Neuronal stem cell (in vitro differentiated cells): ENCODE data around the gene MAP3K4.

Source experiments
- DNase-seq: peaks from one replicate; pipeline ENCODE4 v3.0.0-alpha.2; 2013; ENCODE audit warnings: low spot score
- H2AFZ ChIP-seq: one replicate; pipeline ENCODE4 v1.6.1; 2013; ENCODE audit warnings: mild to moderate bottlenecking, low read length, inconsistent platforms
- H2AK5ac ChIP-seq: 2 replicates; pipeline ENCODE4 v1.6.1; 2013; ENCODE audit warnings: low read depth, mild to moderate bottlenecking, inconsistent platforms, low read length, moderate library complexity, mixed read lengths
- H2BK120ac ChIP-seq: 2 replicates; pipeline ENCODE4 v1.6.1; 2013; ENCODE audit warnings: low read depth, mild to moderate bottlenecking, inconsistent platforms, low read length, moderate library complexity, mixed read lengths
- H2BK12ac ChIP-seq: one replicate; pipeline ENCODE4 v1.6.1; 2013; ENCODE audit warnings: low read length, inconsistent platforms
- H2BK15ac ChIP-seq: 2 replicates; pipeline ENCODE4 v1.6.1; 2013; ENCODE audit warnings: mild to moderate bottlenecking, low read length, inconsistent platforms, mixed read lengths
- H2BK5ac ChIP-seq: one replicate; pipeline ENCODE4 v1.6.1; 2013; ENCODE audit warnings: inconsistent platforms, mild to moderate bottlenecking, low read length, moderate library complexity
- H3K14ac ChIP-seq: one replicate; pipeline ENCODE4 v1.6.1; 2013; ENCODE audit warnings: low read length, inconsistent platforms
- H3K18ac ChIP-seq: 2 replicates; pipeline ENCODE4 v1.6.1; 2013; ENCODE audit warnings: low read length, inconsistent platforms
- H3K23ac ChIP-seq: 2 replicates; pipeline ENCODE4 v1.6.1; 2013; ENCODE audit warnings: low read depth, mild to moderate bottlenecking, mixed read lengths, low read length, inconsistent platforms; ENCODE audit not compliant: poor library complexity
- H3K27ac ChIP-seq: replicated peaks from 3 replicates; pipeline ENCODE4 v1.5.1; 2013; ENCODE audit warnings: low read length, inconsistent platforms
- H3K27me3 ChIP-seq, 3 experiments: 2 replicates each; pipeline ENCODE4 v1.6.1; 2013; ENCODE audit warnings: low read length in 3 of 3, mild to moderate bottlenecking in 2 of 3, inconsistent platforms in 1 of 3, low read depth in 1 of 3, mixed read lengths in 1 of 3, moderate library complexity in 1 of 3; ENCODE audit not compliant: control insufficient read depth in 3 of 3, insufficient read depth in 3 of 3
- H3K36me3 ChIP-seq, 2 donors: replicated peaks in 1 of 2; 2 replicates each; pipeline ENCODE4 v1.6.1; 2013; ENCODE audit warnings: low read length in 2 of 2; ENCODE audit not compliant: control insufficient read depth in 2 of 2, insufficient read depth in 2 of 2
- H3K4ac ChIP-seq: 2 replicates; pipeline ENCODE4 v1.6.1; 2013; ENCODE audit warnings: inconsistent platforms, mild to moderate bottlenecking, low read length, moderate library complexity
- H3K4me1 ChIP-seq, 2 donors: 1 replicate in 1 of 2; 2 replicates in 1 of 2; pipeline ENCODE4 v1.6.1; 2013; ENCODE audit warnings: low read length in 2 of 2, low read depth in 1 of 2; ENCODE audit not compliant: control insufficient read depth in 2 of 2, insufficient read depth in 1 of 2
- H3K4me2 ChIP-seq: one replicate; pipeline ENCODE4 v1.6.1; 2013; ENCODE audit warnings: mild to moderate bottlenecking, low read length, inconsistent platforms; ENCODE audit not compliant: insufficient read depth, poor library complexity, severe bottlenecking
- H3K4me3 ChIP-seq, 2 donors: 2 replicates each; pipeline ENCODE4 v1.5.1; 2013; ENCODE audit warnings: low read length in 2 of 2, mild to moderate bottlenecking in 2 of 2, inconsistent platforms in 1 of 2, moderate library complexity in 1 of 2
- H3K79me1 ChIP-seq: one replicate; pipeline ENCODE4 v1.6.1; 2013; ENCODE audit warnings: low read depth, mild to moderate bottlenecking, inconsistent platforms, low read length, moderate library complexity
- H3K9ac ChIP-seq: one replicate; pipeline ENCODE4 v1.6.1; 2013; ENCODE audit warnings: mild to moderate bottlenecking, low read depth, low read length, inconsistent platforms; ENCODE audit not compliant: poor library complexity
- H3K9me3 ChIP-seq, 2 donors: replicated peaks in 1 of 2; 2 replicates each; pipeline versions ENCODE3 to v1.6.1; 2013; ENCODE audit warnings: low read length in 2 of 2, mild to moderate bottlenecking in 2 of 2, inconsistent platforms in 1 of 2, low read depth in 1 of 2, mixed read lengths in 1 of 2, moderate library complexity in 1 of 2; ENCODE audit not compliant: control insufficient read depth in 2 of 2, insufficient read depth in 1 of 2
- H4K8ac ChIP-seq: one replicate; pipeline ENCODE4 v1.6.1; 2013; ENCODE audit warnings: low read depth, mild to moderate bottlenecking, inconsistent platforms, low read length, moderate library complexity
- H4K91ac ChIP-seq: one replicate; pipeline ENCODE4 v1.6.1; 2013; ENCODE audit warnings: low read length, low read depth, mild to moderate bottlenecking, inconsistent platforms; ENCODE audit not compliant: poor library complexity
- WGBS, 2 donors: extraction: QIAGEN DNeasy Blood & Tissue Kit; methylation state at CpG; one replicate each; pipeline ENCODE4 v1.1.7; 2013; ENCODE audit warnings: missing lambda C conversion rate in 2 of 2, mixed read lengths in 1 of 2; ENCODE audit not compliant: insufficient read length in 2 of 2, insufficient replicate concordance in 1 of 2; ENCODE audit errors: extremely low coverage in 2 of 2; 5-methylcytosine and 5-hydroxymethylcytosine counted together

MAP3K4 gene

DNA sequence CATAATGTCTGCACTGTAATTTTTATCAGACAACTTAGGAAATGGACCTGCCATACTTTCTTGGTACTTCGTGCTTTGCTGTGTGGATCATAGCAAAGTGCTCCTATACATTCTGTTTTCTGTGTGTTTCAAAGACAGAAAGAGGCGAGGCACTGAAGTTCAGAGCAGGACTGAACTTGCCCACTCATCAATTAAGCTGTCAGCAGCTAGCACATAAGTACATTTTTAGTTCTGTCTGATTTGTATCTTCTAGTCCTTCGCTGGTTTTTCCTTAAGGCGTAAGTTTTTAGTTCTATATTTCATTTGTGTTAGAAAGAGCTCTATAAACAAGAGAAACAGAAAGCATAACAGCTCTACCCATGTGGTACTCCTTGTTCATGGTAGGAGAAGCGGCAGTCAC lies 42.1 kb downstream of the MAP3K4 start:
- no peaks in the 10 kb centered on the region for H3K4me1 ChIP-seq
- H3K14ac ChIP-seq, result no peak overlapping the region
- DNase-seq, result no peak
- H3K9ac ChIP-seq, result no peak overlapping the region
- H3K18ac ChIP-seq, result no peak overlapping the region
- H2BK15ac ChIP-seq, result no peak overlapping the region
- no CpG with 5 or more reads among the region's 5 CpGs for WGBS, 2 donors
- H2BK5ac ChIP-seq, result no peak overlapping the region
- H3K9me3 ChIP-seq, result no peaks in the 10 kb centered on the region
- H3K27ac ChIP-seq, result no peak overlapping the region
- no peaks in the 10 kb centered on the region for H3K79me1 ChIP-seq
- H4K8ac ChIP-seq, result no peak overlapping the region
- no peaks in the 10 kb centered on the region for H3K27me3 ChIP-seq
- H2BK120ac ChIP-seq, result no peak overlapping the region
- peaks cover 1 to 46% of the 10 kb centered on the region in 2 donors for H3K36me3 ChIP-seq
- H2AFZ ChIP-seq, result no peak overlapping the region
- H3K4me3 ChIP-seq, result no peak overlapping the region
- H2BK12ac ChIP-seq, result no peak overlapping the region
- no peak overlapping the region for H4K91ac ChIP-seq
- no peak overlapping the region for H3K23ac ChIP-seq
- H2AK5ac ChIP-seq, result no peak overlapping the region
- no peak overlapping the region for H3K4ac ChIP-seq
- H3K4me2 ChIP-seq, result no peak overlapping the region

DNA sequence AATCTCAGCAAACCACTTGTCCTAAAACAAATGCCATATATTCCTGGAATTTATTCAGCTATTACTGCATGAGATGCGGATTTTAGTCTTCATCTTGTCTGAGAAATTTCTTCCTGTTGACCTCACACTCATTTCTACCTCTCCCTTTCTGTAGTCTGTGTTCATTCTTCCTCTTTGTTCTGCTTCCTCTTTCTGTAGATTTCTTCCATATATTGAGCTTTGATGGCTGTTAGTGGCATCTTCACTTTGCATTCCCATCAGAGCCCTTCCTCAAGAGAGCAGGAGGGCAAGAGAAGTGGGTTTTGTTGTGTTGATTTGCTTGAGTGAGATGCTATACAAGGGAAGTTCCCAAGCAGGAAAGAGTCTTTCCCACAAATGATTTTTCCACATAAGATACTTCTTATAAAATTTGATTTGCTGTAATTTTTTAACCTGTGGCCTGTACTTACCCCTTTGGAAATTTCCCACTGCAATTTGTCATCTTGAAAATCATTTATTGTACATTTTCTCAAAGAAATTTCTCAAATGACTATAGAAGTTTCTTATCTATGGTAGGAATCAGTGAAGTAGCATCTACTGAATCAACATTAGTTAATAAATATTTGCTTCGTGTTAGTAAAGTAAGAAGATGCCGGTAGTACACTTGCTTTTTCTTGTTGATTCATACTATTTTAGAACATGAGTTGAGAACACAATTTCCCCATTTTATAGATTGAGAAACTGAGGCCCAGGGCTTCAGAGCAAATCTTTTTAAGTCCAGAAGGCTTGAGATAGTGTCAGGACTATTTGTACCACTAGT lies 43.8 kb downstream of the MAP3K4 start:
- no peak overlapping the region for H2BK15ac ChIP-seq
- no peaks in the 10 kb centered on the region for H3K79me1 ChIP-seq
- no peak overlapping the region for H2BK120ac ChIP-seq
- no peak overlapping the region for H3K4me3 ChIP-seq
- no peak overlapping the region for H3K23ac ChIP-seq
- H3K9me3 ChIP-seq, result no peaks in the 10 kb centered on the region
- no peak for DNase-seq
- peaks cover 1 to 64% of the 10 kb centered on the region in 2 donors for H3K36me3 ChIP-seq
- no peaks in the 10 kb centered on the region for H3K27me3 ChIP-seq
- no peak overlapping the region for H3K4me2 ChIP-seq
- no peak overlapping the region for H2AFZ ChIP-seq
- no CpG with 5 or more reads among the region's 3 CpGs for whole genome bisulfite sequencing, 2 donors
- no peak overlapping the region for H3K4ac ChIP-seq
- no peak overlapping the region for H3K27ac ChIP-seq
- no peak overlapping the region for H2BK5ac ChIP-seq
- no peak overlapping the region for H3K14ac ChIP-seq
- no peak overlapping the region for H2AK5ac ChIP-seq
- H4K8ac ChIP-seq, result no peak overlapping the region
- no peak overlapping the region for H3K9ac ChIP-seq
- H2BK12ac ChIP-seq, result no peak overlapping the region
- no peak overlapping the region for H3K18ac ChIP-seq
- no peak overlapping the region for H4K91ac ChIP-seq
- H3K4me1 ChIP-seq, result no peaks in the 10 kb centered on the region

- H2BK120ac ChIP-seq, result no peak overlapping the region
- H4K91ac ChIP-seq, result no peak overlapping the region
- H3K4me2 ChIP-seq, result no peak overlapping the region
- H3K36me3 ChIP-seq, result peaks cover 1 to 69% of the 10 kb centered on the region in 2 donors
- H4K8ac ChIP-seq, result no peak overlapping the region
- no peak overlapping the region for H3K14ac ChIP-seq
- H2BK5ac ChIP-seq, result no peak overlapping the region
- DNase-seq, result no peak
- H2BK12ac ChIP-seq, result no peak overlapping the region
- no peak overlapping the region for H3K4me3 ChIP-seq
- H3K27me3 ChIP-seq, result no peaks in the 10 kb centered on the region
- no peak overlapping the region for H2AFZ ChIP-seq
- no peak overlapping the region for H3K27ac ChIP-seq
- no peak overlapping the region for H3K18ac ChIP-seq
- H2AK5ac ChIP-seq, result no peak overlapping the region
- no peak overlapping the region for H3K9ac ChIP-seq
- no peak overlapping the region for H3K23ac ChIP-seq
- H3K4me1 ChIP-seq, result no peaks in the 10 kb centered on the region
- no peak overlapping the region for H3K4ac ChIP-seq
- no peak overlapping the region for H2BK15ac ChIP-seq
- H3K79me1 ChIP-seq, result no peaks in the 10 kb centered on the region
- H3K9me3 ChIP-seq, result no peaks in the 10 kb centered on the region
- no CpG with 5 or more reads among the region's 3 CpGs for WGBS, 2 donors
Measured at GRCh38 chr6:161035981-161036263, 44.4 kb downstream of the MAP3K4 start.

- no peak overlapping the region for H3K23ac ChIP-seq
- H3K18ac ChIP-seq, result no peak overlapping the region
- H3K4ac ChIP-seq, result no peak overlapping the region
- no peak overlapping the region for H2AFZ ChIP-seq
- H3K9me3 ChIP-seq, result no peaks in the 10 kb centered on the region
- no peak overlapping the region for H3K4me2 ChIP-seq
- H3K79me1 ChIP-seq, result peaks cover 2% of the 10 kb centered on the region
- H2BK5ac ChIP-seq, result no peak overlapping the region
- H2BK120ac ChIP-seq, result no peak overlapping the region
- no peak overlapping the region for H3K27ac ChIP-seq
- no peak overlapping the region for H4K91ac ChIP-seq
- H3K36me3 ChIP-seq, result peaks cover 7 to 88% of the 10 kb centered on the region in 2 donors
- H2BK12ac ChIP-seq, result no peak overlapping the region
- H3K14ac ChIP-seq, result no peak overlapping the region
- no peak overlapping the region for H4K8ac ChIP-seq
- H3K4me3 ChIP-seq, result no peak overlapping the region
- no peak overlapping the region for H2BK15ac ChIP-seq
- no peak overlapping the region for H2AK5ac ChIP-seq
- no peak overlapping the region for H3K9ac ChIP-seq
- no peaks in the 10 kb centered on the region for H3K4me1 ChIP-seq
- no peak for DNase-seq
- no CpG with 5 or more reads among the region's 2 CpGs for WGBS, 2 donors
- no peaks in the 10 kb centered on the region for H3K27me3 ChIP-seq
Measured at GRCh38 chr6:161037873-161038228, 46.3 kb downstream of the MAP3K4 start.
